HepG2 (cell line): ENCODE data around the gene UTRN. TPM values are rescaled to one million over a fixed set of nuclear protein-coding genes. Genes with fewer than 3 reads are reported as not detected.

Experiments used
- AGO1 ChIP-seq: fragments of 200-400 bp; formaldehyde crosslinking; IDR thresholded peaks from 2 replicates; pipeline ENCODE4 v1.6.1; 2017; ENCODE audit warnings: mild to moderate bottlenecking, low read depth, low read length, moderate library complexity; ENCODE audit not compliant: poor library complexity, severe bottlenecking
- ATF1 ChIP-seq: IDR thresholded peaks from 2 replicates; pipeline ENCODE4 v1.6.1; 2016; ENCODE audit warnings: mild to moderate bottlenecking, control low read depth
- E2F1 ChIP-seq: sonication (generic); formaldehyde crosslinking; IDR thresholded peaks from 2 replicates; pipeline ENCODE4 v1.5.0; 2020; ENCODE audit warnings: missing genetic modification reagents
- FOXO1 ChIP-seq: sonication (generic); formaldehyde crosslinking; IDR thresholded peaks from 2 replicates; pipeline ENCODE4 v1.4.0; 2020; ENCODE audit warnings: missing genetic modification reagents
- JARID2 ChIP-seq: sonication (generic); formaldehyde crosslinking; IDR thresholded peaks from 2 replicates; pipeline ENCODE4 v1.8.1; 2023; ENCODE audit warnings: missing genetic modification reagents, inconsistent platforms; ENCODE audit not compliant: insufficient replicate concordance
- KDM5A ChIP-seq: fragments of 200-600 bp; sonication (generic); IDR thresholded peaks from 2 replicates; pipeline ENCODE4 v1.7.0; 2018; ENCODE audit warnings: antibody characterized with exemption, mild to moderate bottlenecking, low read length, borderline replicate concordance
- KDM6A ChIP-seq: IDR thresholded peaks from 2 replicates; pipeline ENCODE4 v1.6.1; 2016; ENCODE audit warnings: low read depth
- KMT2B ChIP-seq: IDR thresholded peaks from 2 replicates; pipeline ENCODE4 v1.6.1; 2016; ENCODE audit warnings: missing genetic modification reagents, missing compliant biosample characterization
- PHF8 ChIP-seq: sonication (generic); formaldehyde crosslinking; IDR thresholded peaks from 2 replicates; pipeline ENCODE4 v1.5.0; 2020; ENCODE audit warnings: missing genetic modification reagents
- PPARG ChIP-seq: conservative IDR thresholded peaks from 2 replicates; pipeline ENCODE4 v1.6.1; 2016; ENCODE audit warnings: missing biosample characterization, missing genetic modification reagents
- RFXAP ChIP-seq: sonication (generic); formaldehyde crosslinking; IDR thresholded peaks from 2 replicates; pipeline ENCODE4 v1.4.0; 2020; ENCODE audit warnings: missing genetic modification reagents, borderline replicate concordance
- STAT5B ChIP-seq: sonication (generic); formaldehyde crosslinking; IDR thresholded peaks from 2 replicates; pipeline ENCODE4 v1.4.0; 2020; ENCODE audit warnings: missing genetic modification reagents
- SUZ12 ChIP-seq: fragments of 150-350 bp; IDR thresholded peaks from 2 replicates; pipeline ENCODE4 v1.6.1; 2014; ENCODE audit warnings: low read depth, low read length
- TARDBP ChIP-seq: sonication (generic); formaldehyde crosslinking; IDR thresholded peaks from 2 replicates; pipeline ENCODE4 v1.8.0; 2022; ENCODE audit warnings: mild to moderate bottlenecking, missing genetic modification reagents
- ZBTB2 ChIP-seq: sonication (generic); formaldehyde crosslinking; IDR thresholded peaks from 2 replicates; pipeline ENCODE4 v1.8.0; 2022; ENCODE audit warnings: low read depth, missing genetic modification reagents
- ZBTB40 ChIP-seq, 2 experiments: fragments of 450-650 bp in 1 of 2; sonication (generic) in 1 of 2; formaldehyde crosslinking in 1 of 2; IDR thresholded peaks; 2 replicates each; pipeline versions ENCODE4 v1.6.1 to v1.8.0; 2016 to 2022; ENCODE audit warnings: antibody characterized with exemption in 1 of 2, mild to moderate bottlenecking in 1 of 2, missing genetic modification reagents in 1 of 2
- ZNF776 ChIP-seq: sonication (generic); formaldehyde crosslinking; IDR thresholded peaks from 2 replicates; pipeline ENCODE4 v1.4.0; 2020; ENCODE audit warnings: mild to moderate bottlenecking, missing genetic modification reagents
- ZNF792 ChIP-seq: IDR thresholded peaks from 2 replicates; pipeline ENCODE4 v1.6.1; 2016
- polyA plus RNA-seq, 8 experiments: library from polyadenylated mRNA; depleted of rRNA in 3 of 8; stranded (reverse) in 7 of 8; unstranded in 1 of 8; fragments of >200 nt; fragmentation: Illumina TruSeq in 4 of 8; extraction: Trizol in 4 of 8; gene quantifications; 2 replicates each; pipeline versions ENCODE4 v1.2.1 to v1.2.3, GENCODE V29; 2011 to 2016; ENCODE audit warnings: low read depth in 4 of 8, missing spikeins in 1 of 8, mixed read lengths in 1 of 8; ENCODE audit not compliant: insufficient read depth in 1 of 8
- total RNA-seq, 5 experiments: library from RNA; depleted of rRNA; stranded (reverse); fragments of >200 nt; fragmentation: Illumina TruSeq; extraction: Trizol; gene quantifications; 2 replicates each; pipeline ENCODE4 v1.2.3, GENCODE V29; 2016; ENCODE audit warnings: low read depth in 1 of 5

Gene UTRN
- total and polyA plus RNA-seq, 2 of the 13 experiments (the other 11 are each of a cell fraction or from before 2014, with no cell fraction given) = 102 to 116 TPM

GRCh38 chr6:144286503-144287393, 1.6 kb downstream of the UTRN start (continued):
- TF ChIP-seq KDM5A (no peak), ZNF776 (CRISPR knock-in tag) (peak; percentile 21; the same call in 1 of the 2 replicates), JARID2 (CRISPR knock-in tag) (peak; percentile 48), ATF1 (CRISPR knock-in tag) (no peak; the same call in 1 of the 2 replicates), FOXO1 (peak; percentile 43; the same call in 1 of the 2 replicates), SUZ12 (no peak), PPARG (CRISPR knock-in tag) (no peak), ZBTB40 (IDR thresholded peaks at IDR 0.05) (no peak), ZBTB40 (CRISPR knock-in tag; IDR thresholded peaks at IDR 0.05) (peak; percentile 59; the same call in 1 of the 2 replicates), RFXAP (CRISPR knock-in tag) (no peak), ZNF792 (CRISPR knock-in tag) (peak; percentile 69; the same call in 1 of the 2 replicates), STAT5B (CRISPR knock-in tag) (no peak), E2F1 (CRISPR knock-in tag) (no peak; the same call in 1 of the 2 replicates), AGO1 (no peak), KDM6A (CRISPR knock-in tag) (no peak), PHF8 (CRISPR knock-in tag) (peak; percentile 71), KMT2B (CRISPR knock-in tag) (no peak), ZBTB2 (CRISPR knock-in tag) (no peak), TARDBP (CRISPR knock-in tag) (no peak)
